GM21737 (cell line): ENCODE measurements around the gene PCDHGA1.

Experiments
- ATAC-seq: cut with Tn5 transposase; IDR thresholded peaks from one replicate; pipeline ENCODE4 v1.9.1; 2021; ENCODE audit warnings: mild to moderate bottlenecking, moderate library complexity; ENCODE audit not compliant: unreplicated experiment

Gene PCDHGA1

DNA sequence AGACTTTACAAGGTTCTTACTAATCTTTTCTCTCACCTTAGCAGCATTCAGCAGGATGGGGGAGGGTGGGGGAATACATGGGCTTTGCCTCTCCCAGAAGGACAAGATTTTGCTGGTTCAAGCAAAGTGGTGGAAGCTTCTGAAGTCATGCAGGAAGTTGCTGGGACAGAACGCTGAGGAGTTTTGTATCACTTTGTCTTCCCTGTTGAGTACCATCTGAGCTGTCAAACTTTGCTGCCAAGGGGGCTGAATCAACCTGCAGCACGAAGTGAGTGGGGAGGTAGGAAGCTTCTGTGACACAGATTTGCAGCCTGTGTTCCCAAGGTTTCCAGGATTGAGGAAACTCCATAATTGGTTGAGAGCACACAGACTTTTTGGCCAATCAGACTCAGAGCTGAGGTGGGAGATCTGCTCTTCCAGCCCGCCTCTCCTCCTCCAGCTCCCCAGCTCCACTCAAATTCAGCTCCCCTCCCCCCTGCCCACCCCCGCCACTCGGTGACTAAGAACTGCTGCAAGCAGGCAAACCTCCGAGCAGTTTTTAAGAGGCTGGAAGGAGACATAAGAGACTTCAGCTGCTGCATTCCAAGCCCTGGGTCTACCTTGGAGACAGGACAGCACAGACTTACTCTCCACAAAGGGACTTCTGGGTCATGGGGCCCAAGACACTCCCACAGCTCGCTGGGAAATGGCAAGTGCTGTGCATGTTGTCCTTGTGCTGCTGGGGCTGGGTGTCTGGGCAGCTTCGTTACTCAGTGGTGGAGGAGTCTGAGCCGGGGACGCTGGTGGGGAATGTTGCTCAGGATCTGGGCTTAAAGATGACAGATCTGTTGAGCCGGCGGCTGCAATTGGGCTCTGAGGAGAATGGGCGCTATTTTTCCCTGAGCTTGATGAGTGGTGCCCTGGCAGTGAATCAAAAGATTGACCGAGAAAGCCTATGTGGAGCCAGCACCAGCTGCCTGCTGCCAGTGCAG is 158.6 kb downstream of the PCDHGA1 start, which contains the start of gene PCDHGC5:
TSS of gene PCDHGC5 (plus strand) at position 491 of the 971 bp plus-strand sequence. CDS start at position 651, 160 bp downstream.
- ATAC-seq, result no peak

DNA sequence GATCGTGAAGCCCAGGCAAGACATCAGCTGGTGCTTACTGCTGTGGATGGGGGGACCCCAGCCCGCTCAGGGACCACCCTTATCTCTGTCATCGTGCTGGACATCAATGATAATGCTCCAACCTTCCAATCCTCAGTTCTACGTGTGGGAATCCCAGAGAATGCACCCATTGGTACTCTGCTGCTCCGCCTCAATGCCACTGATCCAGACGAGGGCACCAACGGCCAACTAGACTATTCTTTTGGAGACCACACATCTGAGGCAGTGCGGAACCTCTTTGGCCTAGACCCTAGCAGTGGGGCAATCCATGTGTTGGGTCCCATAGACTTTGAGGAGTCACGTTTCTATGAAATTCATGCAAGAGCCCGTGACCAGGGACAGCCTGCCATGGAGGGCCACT is 159.5 kb downstream of the PCDHGA1 start:
- ATAC-seq, result no peak

DNA sequence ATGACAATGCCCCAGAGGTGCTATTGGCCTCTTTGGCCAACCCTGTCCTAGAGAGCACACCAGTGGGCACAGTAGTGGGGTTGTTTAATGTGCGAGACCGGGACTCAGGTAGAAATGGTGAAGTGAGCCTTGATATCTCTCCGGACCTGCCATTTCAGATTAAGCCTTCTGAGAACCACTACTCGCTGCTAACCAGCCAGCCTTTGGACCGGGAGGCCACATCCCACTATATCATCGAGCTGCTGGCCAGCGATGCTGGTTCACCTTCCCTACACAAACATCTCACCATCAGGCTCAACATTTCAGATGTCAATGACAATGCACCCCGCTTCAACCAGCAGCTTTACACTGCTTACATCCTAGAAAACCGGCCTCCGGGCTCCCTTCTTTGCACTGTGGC is 160.0 kb downstream of the PCDHGA1 start:
- ATAC-seq, result no peak

DNA sequence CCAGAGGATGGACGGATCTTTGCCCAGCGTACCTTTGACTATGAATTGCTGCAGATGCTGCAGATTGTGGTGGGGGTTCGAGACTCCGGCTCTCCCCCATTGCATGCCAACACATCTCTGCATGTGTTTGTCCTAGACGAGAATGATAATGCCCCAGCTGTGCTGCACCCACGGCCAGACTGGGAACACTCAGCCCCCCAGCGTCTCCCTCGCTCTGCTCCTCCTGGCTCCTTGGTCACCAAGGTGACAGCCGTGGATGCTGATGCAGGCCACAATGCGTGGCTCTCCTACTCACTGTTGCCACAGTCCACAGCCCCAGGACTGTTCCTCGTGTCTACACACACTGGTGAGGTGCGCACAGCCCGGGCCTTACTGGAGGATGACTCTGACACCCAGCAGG is 160.5 kb downstream of the PCDHGA1 start:
- no peak for ATAC-seq

DNA sequence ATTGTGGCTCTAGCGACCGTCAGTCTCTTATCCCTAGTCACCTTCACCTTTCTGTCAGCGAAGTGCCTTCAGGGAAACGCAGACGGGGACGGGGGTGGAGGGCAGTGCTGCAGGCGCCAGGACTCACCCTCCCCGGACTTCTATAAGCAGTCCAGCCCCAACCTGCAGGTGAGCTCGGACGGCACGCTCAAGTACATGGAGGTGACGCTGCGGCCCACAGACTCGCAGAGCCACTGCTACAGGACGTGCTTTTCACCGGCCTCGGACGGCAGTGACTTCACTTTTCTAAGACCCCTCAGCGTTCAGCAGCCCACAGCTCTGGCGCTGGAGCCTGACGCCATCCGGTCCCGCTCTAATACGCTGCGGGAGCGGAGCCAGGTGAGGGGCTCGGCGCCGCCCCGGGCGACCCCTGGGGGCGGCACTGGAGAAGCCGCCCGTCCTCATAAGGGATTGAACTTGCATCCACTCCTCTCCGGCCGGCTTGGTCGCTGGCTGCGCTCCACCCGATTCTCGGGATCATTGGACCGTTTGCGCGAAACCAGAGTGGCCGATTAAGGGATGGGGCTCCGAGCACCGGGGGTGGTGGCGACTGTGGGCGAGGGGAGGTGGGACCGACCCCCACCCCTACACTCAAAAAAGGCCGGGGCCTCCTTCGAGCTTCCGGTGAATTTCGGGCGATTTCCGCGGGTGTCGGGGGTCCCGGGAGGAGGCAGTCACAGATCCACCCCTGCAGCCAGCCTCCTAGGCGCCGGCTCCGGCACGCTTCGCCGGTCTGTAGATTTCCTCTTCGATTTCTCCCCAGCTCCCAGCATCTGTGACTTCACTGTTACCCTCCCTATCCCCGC is 161.2 kb downstream of the PCDHGA1 start:
- ATAC-seq, result no peak

DNA sequence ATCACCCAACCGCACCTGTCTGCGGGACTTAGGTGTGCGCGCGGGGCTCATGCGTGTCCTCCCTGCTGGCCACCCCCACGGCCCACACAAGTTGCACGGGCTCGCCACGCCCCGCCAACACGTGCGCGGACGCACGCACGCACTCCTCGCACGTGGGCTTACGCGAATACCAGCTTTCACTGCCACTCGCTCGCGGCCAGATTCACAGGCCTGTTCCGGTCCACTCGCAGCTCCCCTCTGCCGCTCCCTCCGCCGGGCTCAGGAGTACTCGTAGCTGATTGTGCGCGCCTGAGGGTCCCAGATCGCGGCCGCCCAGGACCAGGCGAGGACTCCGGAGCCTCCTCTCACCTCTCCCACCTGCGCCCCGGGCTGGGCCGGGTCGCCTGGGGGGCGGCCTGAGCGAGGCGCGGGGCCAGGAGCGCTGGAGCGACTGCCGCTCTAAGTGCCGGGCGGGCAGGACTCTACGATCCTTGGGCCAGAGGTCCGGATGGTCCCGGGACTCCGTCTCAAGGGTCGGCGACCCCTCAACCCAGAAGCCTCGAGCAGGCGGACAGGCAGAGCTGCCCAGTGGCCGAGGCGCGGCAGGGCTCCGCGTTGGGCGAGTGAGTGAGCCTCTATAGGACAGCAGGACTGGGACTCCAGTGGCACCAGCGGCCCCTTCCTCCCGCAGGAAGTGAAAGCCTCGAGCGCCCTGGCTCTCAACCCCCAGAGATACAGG is 162.0 kb downstream of the PCDHGA1 start:
- ATAC-seq, result no peak

DNA sequence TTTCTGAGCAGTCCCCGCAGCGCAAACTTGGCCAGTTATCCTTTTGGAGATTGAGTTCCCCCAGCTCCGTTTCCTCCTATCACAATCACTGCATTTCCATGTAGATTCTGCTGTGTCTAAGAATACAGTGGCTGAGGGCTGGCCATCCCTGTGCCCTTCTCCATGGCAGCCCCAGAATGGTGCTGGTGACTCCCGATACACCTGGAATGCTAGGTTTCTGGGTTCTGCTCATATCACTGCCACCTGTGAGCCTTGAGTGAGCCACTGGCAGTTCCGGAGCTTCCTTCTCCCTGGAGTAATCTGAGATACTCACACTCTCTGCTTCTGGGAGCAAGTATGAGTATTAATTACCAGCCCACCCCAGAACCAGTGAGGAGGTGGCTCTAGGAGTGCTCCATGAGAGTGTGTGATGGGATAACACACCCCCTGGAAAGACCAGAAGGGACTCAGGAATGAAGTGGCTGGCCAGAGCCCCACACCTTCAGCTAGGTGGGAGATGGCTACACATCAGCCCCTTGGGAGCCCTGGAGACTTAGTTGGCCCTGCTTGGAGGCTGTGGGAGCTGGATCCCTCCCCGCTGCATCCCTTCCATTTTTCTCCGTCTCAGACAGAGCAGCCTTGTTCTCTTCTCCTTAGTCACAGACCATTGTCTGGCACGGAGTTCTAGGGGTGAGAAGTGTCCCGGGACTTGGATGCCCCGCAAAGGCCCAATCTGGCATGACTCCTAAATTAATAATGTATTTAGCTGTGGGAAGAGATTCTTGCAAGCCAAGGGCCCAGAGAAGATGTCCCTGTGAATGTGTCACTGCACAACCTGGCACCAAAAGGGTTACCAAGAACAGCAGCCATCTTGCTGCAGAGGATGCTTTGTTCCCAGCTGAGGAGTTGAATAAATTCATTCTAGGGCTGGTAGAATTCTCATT is 163.4 kb downstream of the PCDHGA1 start:
- no peak for ATAC-seq

DNA sequence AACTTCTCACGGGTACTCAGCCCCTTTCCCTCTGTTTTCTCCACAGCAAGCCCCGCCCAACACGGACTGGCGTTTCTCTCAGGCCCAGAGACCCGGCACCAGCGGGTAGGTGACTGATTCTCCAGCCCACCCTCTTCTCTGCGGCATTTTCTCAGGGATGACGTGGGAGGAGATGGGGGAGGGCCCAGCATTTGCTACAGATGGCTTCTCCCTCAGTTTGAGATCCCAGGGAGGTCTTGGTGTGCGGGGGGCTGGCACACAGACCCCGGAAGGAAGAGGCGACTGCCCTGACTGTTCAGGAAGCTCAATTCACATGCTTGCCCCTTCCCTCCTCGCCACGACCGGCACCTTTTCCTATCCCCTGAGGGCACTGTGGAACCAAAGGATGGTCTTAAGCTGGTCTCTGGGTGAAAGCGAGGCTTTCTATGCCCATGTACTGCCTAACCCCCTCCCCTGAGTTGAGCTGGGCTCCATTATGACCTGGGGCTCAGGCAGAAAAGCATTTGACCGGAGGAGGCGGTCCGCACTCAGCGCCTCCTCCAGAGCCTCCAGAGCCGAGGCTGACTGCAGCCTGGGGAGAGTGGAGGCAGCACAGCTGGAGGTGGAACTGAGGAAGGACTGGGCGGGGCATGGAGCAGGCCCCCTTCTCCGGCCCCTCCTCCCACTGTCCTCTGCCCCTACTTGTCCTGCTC is 164.6 kb downstream of the PCDHGA1 start:
- no peak for ATAC-seq

DNA sequence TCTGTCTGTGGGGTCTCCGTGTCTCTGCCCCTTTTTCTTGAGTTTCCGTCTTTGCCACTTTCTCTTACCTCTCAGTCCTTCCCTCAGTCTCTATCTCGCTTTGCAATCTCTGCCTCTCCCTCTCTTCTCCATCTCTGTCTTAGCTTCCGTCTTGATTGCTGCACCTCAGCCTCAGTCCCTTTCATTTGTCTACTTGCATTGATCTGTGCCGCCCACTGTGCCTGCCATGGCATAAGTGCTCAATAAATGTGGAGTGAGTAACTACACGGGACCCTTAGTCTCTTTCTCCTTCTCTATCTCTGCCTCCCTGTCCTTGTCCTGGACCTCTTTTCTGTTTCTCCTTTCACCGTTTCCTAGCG is 165.1 kb downstream of the PCDHGA1 start:
- ATAC-seq, result no peak

DNA sequence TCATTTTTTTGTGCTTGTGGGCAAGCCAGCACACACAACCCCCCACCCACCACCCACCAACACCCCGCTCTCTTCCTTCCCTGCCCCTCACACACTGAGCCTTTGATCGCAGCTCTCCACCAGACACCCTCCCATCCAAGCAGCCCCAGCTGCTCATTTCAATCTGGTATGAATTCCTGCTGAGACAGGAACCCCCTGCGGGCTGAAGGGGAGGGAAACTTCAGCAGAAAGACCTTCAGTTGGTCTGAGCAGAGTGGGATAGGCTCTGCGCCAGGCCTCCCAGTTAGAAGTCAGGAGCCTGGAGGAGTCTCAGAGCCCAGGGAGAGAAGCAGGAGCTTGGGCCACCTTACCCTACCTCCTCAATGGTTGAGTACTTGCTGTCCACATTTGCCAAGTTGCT is 165.7 kb downstream of the PCDHGA1 start:
- no peak for ATAC-seq

DNA sequence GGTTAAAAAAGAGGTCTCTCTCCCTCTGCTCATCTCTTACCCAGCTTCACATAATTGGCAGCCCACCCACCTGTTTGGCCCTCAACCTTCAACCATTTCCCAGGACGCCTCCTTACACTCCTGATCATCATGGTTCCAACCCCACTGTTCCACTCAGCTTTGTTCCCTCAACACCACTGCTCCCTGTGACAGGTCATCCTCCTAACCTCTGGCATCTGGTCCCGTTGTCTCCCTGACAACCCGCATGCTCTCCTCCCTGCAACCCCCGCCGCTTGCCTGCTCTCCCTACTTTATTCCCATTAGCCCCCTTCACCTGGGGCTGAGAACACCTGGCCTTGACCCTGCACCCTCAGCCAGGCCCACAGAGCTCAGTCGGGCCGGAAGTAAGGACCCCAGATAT is 171.4 kb downstream of the PCDHGA1 start:
- no peak for ATAC-seq

DNA sequence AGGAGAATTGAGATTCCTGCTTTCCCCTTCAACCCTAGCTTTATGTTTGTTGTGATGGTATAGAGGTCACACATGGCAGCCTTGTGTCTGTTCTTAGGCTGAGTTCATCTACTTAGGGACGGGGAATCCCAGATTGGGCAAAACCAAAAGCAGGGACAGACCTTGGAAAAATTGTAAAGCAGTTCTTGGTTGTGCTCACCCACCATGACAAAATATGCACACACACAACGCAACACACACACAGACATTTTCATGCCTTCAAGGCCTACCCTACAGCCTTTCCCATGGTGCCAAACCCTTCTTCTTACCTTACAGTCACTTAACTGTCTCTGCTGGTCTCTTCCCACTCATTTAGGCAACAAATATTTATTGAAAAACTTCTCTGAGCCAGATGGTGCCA is 173.4 kb downstream of the PCDHGA1 start:
- no peak for ATAC-seq

DNA sequence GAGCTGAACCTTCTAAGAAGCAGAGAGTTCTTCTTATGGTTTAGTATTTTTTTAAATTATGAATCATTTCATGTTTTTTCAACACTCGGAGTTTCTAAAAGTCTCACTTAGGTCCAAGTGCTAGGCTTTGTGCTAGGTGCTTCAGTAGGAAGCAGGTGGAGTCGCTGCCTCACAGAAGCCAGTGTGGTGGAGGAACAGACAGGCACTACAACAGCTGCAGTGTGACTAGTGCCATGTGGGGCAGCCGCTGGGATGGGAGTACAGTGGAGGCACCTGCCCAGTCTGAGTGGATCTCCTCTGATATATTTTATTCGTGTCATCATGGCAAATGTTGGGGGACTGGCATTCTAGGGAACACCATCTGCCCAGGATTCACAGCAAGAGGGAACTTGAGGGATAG is 173.9 kb downstream of the PCDHGA1 start:
- ATAC-seq, result no peak

DNA sequence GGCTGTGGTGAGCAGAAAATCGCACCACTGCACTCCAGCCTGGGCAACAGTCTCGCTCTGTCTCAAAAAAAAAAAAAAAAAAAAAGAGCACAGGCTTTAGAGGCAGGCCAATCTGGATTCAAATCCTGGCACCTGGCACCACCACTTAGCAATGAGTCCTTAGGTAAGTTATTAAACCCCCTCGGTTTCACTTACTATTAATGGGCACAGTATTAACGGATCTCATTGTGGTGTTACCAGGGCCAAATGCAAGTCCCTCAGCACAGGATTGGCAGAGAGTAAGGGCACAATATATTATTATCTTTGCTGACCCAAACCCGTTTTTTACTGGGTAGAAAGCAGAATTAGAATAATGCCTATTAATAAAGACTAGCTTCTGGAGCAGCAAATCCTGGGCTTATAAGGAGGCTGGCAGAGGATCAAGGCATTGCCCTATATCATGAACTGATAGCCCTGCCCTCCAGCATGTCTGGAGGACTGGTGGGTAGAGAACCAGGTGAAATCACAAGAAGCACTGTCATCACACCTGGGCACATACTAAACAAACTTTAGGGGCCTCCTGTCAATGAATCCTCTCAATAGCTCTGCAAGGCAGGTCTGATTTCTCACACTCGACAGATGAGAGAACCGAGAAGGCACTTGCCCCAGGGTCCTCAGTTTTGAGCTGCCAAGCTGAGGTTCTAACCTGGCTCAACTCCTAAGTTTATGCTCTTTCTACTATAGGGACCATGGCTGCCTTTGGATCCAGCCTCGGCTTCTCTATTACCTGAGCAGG is 176.3 kb downstream of the PCDHGA1 start:
- ATAC-seq, result no peak

DNA sequence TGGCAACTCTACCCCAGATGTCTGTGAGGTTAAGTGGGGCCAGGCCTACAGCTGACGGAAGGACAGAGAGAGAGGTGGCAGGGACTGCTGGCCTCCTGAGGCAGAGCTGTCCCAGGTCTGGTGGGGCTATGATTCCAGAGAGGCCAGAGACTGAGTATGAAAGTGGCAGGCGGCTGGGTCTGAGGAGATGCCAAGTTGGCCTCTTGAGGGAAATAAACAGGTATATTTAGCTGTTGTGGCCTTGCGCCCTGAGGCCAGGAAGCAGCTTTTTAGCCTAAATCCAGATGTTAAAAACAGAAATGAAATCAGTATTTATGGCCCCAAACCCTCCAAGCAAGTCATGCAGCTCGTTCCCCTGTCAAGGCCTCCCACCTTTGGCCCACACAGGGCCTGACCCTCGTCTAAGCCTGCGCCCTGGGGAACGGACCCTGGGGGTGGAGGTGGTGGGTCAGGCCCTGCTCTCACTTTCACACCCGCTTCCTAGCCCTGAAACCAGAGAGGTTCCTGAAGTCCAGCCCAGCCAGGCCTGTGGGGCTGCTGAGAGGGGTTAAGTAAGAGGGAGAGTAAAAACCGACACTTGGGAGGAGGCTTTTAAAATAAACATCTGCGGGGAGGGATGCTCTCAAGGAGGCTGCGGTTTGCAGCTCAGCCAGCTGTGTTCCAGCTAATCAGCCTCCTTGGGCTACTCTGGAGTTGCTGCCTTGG is 177.2 kb downstream of the PCDHGA1 start:
- peak; percentile 38 for ATAC-seq

DNA sequence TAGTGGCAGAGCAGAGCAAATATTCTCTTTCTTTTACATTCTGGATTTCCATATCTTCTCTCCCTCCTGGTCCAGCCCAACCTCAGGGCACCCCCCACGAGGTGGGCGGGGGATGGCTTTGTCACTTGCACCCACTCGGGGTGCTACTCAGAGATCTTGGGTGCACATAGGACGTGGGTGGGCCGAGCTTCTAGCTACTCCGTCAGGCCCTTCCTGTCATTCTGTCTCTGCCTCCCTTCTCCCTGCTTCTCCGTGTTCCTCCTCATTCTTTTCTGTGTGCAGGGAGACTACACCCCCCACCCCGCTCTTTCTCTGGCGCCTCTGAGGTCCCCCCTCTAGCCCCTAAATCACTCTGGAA is 178.1 kb downstream of the PCDHGA1 start:
- no peak for ATAC-seq

DNA sequence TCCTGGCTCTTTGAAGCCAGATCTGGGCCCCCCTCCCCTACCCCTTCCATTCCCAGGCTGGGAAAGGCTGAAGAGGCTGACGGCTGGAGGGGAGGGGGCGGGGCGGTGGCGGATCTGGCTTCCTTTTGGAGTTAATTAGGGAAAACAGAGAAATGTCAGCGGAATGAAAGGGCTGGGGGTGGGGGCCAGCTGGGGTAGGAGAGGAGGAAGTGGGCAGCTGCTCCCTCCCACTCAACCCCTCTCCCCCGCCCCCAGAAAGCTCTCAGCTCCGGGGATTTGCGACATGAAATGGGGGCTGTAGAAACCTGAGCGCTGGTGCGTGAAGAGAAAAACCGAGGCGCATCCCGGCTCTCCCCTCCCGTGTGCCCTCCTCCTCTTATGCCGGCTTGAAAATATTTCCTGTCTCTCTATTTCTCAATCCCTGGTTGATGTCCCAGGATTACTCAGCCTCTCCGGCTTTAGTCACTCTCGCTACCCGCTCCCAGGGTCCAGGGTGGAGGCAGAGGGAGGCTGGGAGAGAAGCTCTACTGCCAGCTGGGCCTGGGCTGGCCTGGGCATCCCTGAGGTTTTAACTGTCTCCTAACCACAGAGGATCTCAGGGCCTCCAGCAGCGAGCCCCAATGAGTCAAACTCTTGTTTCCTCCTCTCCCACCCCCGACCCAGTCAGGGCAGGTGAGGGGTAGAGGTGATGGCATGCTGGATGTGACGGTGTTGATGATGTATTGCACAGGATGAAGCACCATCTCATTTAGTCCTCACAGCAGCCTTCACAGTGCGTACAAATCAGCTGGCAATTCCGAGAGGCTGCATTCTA is 178.7 kb downstream of the PCDHGA1 start:
- no peak for ATAC-seq
